Measurements from ENCODE around the gene OLFM1. TPM values are rescaled to one million over a fixed set of nuclear protein-coding genes. Genes with fewer than 3 reads are reported as not detected.
"Not testable (repeated sequence)": the region's sequence is repeated elsewhere in the genome, so short reads cannot be mapped to it uniquely, and the experiment has no call there.

The OLFM1 gene
- total RNA-seq, 1 experiment from 2014 or later = 0.39 TPM

DNA sequence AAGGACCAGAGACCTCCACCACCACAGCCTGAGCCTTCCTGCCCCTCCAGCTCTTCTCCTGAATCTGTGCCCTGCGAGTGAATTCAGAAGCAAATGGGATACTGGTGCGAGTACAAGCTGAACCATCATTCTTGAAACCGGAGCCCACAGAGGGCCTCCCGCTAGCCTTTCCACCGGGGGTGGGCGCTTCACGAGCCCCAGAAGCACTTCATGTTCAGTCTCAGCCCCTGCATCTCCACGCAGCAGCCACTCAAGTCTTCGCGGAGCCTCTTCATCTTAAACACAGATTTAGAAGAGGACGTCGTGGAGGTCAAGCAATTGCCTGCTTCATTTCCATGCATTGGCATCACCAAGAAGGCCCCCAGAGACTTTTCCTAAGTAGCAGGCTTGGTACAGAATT lies 26.0 kb upstream of the OLFM1 start:
- Histone ChIP-seq H3K27ac (ENCODE audit: low read length) (no peak overlapping the region), H3K27me3 (ENCODE audit: control insufficient read depth, insufficient read depth, low read length) (peaks cover 9% of the 10 kb centered on the region), H3K36me3 (ENCODE audit: control insufficient read depth, insufficient read depth, low read length) (no peaks in the 10 kb centered on the region), H3K9me3 (ENCODE audit: control insufficient read depth, insufficient read depth, low read depth, low read length) (no peaks in the 10 kb centered on the region), H3K4me1 (ENCODE audit: control insufficient read depth, insufficient read depth, low read length) (no peaks in the 10 kb centered on the region), H3K4me3 (ENCODE audit: low read depth in 2 of 2, low read length in 2 of 2) (no peak overlapping the region)
- in situ Hi-C loops (cut with HindIII; ENCODE audit: low pct_unique_long_range_greater_than_20kb, low sequenced_read_pairs) = no loop called here
- TF ChIP-seq, protein P1, sequence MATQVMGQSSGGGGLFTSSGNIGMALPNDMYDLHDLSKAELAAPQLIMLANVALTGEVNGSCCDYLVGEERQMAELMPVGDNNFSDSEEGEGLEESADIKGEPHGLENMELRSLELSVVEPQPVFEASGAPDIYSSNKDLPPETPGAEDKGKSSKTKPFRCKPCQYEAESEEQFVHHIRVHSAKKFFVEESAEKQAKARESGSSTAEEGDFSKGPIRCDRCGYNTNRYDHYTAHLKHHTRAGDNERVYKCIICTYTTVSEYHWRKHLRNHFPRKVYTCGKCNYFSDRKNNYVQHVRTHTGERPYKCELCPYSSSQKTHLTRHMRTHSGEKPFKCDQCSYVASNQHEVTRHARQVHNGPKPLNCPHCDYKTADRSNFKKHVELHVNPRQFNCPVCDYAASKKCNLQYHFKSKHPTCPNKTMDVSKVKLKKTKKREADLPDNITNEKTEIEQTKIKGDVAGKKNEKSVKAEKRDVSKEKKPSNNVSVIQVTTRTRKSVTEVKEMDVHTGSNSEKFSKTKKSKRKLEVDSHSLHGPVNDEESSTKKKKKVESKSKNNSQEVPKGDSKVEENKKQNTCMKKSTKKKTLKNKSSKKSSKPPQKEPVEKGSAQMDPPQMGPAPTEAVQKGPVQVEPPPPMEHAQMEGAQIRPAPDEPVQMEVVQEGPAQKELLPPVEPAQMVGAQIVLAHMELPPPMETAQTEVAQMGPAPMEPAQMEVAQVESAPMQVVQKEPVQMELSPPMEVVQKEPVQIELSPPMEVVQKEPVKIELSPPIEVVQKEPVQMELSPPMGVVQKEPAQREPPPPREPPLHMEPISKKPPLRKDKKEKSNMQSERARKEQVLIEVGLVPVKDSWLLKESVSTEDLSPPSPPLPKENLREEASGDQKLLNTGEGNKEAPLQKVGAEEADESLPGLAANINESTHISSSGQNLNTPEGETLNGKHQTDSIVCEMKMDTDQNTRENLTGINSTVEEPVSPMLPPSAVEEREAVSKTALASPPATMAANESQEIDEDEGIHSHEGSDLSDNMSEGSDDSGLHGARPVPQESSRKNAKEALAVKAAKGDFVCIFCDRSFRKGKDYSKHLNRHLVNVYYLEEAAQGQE (IDR thresholded peaks at IDR 0.05; ENCODE audit: insufficient read depth in 1 of 2, low read depth in 2 of 2, low read length in 1 of 2) = no peak
- TF ChIP-seq TCF7L2 (IDR thresholded peaks at IDR 0.05; ENCODE audit: low read depth, low read length) (no peak), POLR2AphosphoS5 (IDR thresholded peaks at IDR 0.05; ENCODE audit: low read depth, low read length) (no peak), SIN3A (IDR thresholded peaks at IDR 0.05; ENCODE audit: borderline replicate concordance, insufficient read depth, low read depth, low read length) (no peak)
- TF ChIP-seq, protein P2, sequence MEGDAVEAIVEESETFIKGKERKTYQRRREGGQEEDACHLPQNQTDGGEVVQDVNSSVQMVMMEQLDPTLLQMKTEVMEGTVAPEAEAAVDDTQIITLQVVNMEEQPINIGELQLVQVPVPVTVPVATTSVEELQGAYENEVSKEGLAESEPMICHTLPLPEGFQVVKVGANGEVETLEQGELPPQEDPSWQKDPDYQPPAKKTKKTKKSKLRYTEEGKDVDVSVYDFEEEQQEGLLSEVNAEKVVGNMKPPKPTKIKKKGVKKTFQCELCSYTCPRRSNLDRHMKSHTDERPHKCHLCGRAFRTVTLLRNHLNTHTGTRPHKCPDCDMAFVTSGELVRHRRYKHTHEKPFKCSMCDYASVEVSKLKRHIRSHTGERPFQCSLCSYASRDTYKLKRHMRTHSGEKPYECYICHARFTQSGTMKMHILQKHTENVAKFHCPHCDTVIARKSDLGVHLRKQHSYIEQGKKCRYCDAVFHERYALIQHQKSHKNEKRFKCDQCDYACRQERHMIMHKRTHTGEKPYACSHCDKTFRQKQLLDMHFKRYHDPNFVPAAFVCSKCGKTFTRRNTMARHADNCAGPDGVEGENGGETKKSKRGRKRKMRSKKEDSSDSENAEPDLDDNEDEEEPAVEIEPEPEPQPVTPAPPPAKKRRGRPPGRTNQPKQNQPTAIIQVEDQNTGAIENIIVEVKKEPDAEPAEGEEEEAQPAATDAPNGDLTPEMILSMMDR (IDR thresholded peaks at IDR 0.05) = no peak
- no peak for ATAC-seq
- intact Hi-C loops (cut with micrococcal nuclease; ENCODE audit: unreplicated experiment) = no loop called here
- BruUV-seq (replicated peaks) = no TSS peak
- DNase-seq (ENCODE audit: low read depth, low spot score) = no peak
- POLR2A ChIA-PET = no interaction called here
- CTCF ChIA-PET = no interaction called here

GRCh38 chr9:135062254-135062653 lies 25.2 kb upstream of the OLFM1 start:
- DNase-seq (ENCODE audit: low read depth, low spot score) = no peak
- POLR2A ChIA-PET = no interaction called here
- H3K27ac ChIP-seq (ENCODE audit: low read length) = no peak overlapping the region
- H3K9me3 ChIP-seq (ENCODE audit: control insufficient read depth, insufficient read depth, low read depth, low read length) = no peaks in the 10 kb centered on the region
- no peak for ATAC-seq
- intact Hi-C loops (cut with micrococcal nuclease; ENCODE audit: unreplicated experiment) (no loop called here), in situ Hi-C loops (cut with HindIII; ENCODE audit: low pct_unique_long_range_greater_than_20kb, low sequenced_read_pairs) (no loop called here)
- H3K36me3 ChIP-seq (ENCODE audit: control insufficient read depth, insufficient read depth, low read length) = no peaks in the 10 kb centered on the region
- CTCF ChIA-PET = no interaction called here
- H3K4me3 ChIP-seq (ENCODE audit: low read depth in 2 of 2, low read length in 2 of 2) = no peak overlapping the region
- H3K4me1 ChIP-seq (ENCODE audit: control insufficient read depth, insufficient read depth, low read length) = no peaks in the 10 kb centered on the region
- BruUV-seq (replicated peaks) = no TSS peak
- no peak for TF ChIP-seq SIN3A (IDR thresholded peaks at IDR 0.05; ENCODE audit: borderline replicate concordance, insufficient read depth, low read depth, low read length)
- TF ChIP-seq POLR2AphosphoS5 (IDR thresholded peaks at IDR 0.05; ENCODE audit: low read depth, low read length) = no peak
- no peak for TF ChIP-seq TCF7L2 (IDR thresholded peaks at IDR 0.05; ENCODE audit: low read depth, low read length)
- TF ChIP-seq, protein P1 (IDR thresholded peaks at IDR 0.05; ENCODE audit: insufficient read depth in 1 of 2, low read depth in 2 of 2, low read length in 1 of 2) = no peak
- TF ChIP-seq, protein P2 (IDR thresholded peaks at IDR 0.05) = no peak
- peaks cover 6% of the 10 kb centered on the region for H3K27me3 ChIP-seq (ENCODE audit: control insufficient read depth, insufficient read depth, low read length)

DNA sequence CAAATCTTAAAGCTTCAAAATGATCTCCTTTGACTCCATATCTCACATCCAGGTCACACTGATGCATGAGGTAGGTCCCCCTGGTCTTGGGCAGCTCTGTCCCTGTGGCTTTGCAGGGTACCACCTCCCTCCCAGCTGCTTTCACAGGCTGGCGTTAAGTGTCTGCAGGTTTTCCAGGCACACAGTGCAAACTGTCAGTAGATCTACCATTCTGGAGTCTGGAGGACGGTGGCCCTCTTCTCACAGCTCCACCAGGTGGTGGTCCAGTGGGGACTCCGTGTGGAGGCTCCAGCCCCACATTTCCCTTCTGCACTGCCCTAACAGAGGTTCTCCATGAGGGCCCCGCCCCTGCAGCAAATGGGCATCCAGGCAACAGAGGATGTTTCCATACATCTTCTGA lies 24.0 kb upstream of the OLFM1 start:
- in situ Hi-C loops (cut with HindIII; ENCODE audit: low pct_unique_long_range_greater_than_20kb, low sequenced_read_pairs); H3K4me1 ChIP-seq (ENCODE audit: control insufficient read depth, insufficient read depth, low read length); BruUV-seq (replicated peaks); H3K36me3 ChIP-seq (ENCODE audit: control insufficient read depth, insufficient read depth, low read length); DNase-seq (ENCODE audit: low read depth, low spot score); H3K27me3 ChIP-seq (ENCODE audit: control insufficient read depth, insufficient read depth, low read length); H3K4me3 ChIP-seq (ENCODE audit: low read depth in 2 of 2, low read length in 2 of 2); CTCF ChIA-PET; H3K9me3 ChIP-seq (ENCODE audit: control insufficient read depth, insufficient read depth, low read depth, low read length); intact Hi-C loops (cut with micrococcal nuclease; ENCODE audit: unreplicated experiment); H3K27ac ChIP-seq (ENCODE audit: low read length); ATAC-seq; POLR2A ChIA-PET: not testable (repeated sequence)

DNA sequence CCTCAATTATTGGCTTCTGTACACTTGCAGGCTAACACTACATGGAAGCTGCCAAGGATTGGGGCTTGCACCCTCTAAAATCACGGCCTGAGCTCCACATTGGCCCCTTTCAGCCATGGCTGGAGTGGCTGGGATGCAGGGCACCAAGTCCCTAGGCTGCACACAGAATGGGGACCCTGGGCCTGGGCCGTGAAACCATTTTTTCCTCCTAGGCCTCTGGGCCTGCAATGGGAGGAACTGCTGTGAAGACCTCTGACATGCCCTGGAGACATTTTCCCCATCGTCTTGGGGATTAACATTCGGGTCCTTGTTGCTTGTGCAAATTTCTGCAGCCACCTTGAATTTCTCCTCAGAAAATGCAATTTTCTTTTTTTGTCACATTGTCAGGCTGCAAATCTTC lies 23.6 kb upstream of the OLFM1 start:
- DNase-seq (ENCODE audit: low read depth, low spot score); in situ Hi-C loops (cut with HindIII; ENCODE audit: low pct_unique_long_range_greater_than_20kb, low sequenced_read_pairs); H3K36me3 ChIP-seq (ENCODE audit: control insufficient read depth, insufficient read depth, low read length); H3K27ac ChIP-seq (ENCODE audit: low read length); intact Hi-C loops (cut with micrococcal nuclease; ENCODE audit: unreplicated experiment); POLR2A ChIA-PET; ATAC-seq; H3K4me3 ChIP-seq (ENCODE audit: low read depth in 2 of 2, low read length in 2 of 2); H3K27me3 ChIP-seq (ENCODE audit: control insufficient read depth, insufficient read depth, low read length); BruUV-seq (replicated peaks); H3K4me1 ChIP-seq (ENCODE audit: control insufficient read depth, insufficient read depth, low read length); H3K9me3 ChIP-seq (ENCODE audit: control insufficient read depth, insufficient read depth, low read depth, low read length); CTCF ChIA-PET: not testable (repeated sequence)

Measured in Panc1 (cell line).